DMS79 treated with DMSO at 0.1 percent for 48 hours (cell line): ENCODE measurements around the gene HSD3B7.
"Not testable (repeated sequence)": the region's sequence is repeated elsewhere in the genome, so short reads cannot be mapped to it uniquely, and the experiment has no call there.

Source experiments
- DNase-seq: peaks from one replicate; lab custom pipeline; 2025; lab: John Stamatoyannopoulos, UW

The HSD3B7 gene

DNA sequence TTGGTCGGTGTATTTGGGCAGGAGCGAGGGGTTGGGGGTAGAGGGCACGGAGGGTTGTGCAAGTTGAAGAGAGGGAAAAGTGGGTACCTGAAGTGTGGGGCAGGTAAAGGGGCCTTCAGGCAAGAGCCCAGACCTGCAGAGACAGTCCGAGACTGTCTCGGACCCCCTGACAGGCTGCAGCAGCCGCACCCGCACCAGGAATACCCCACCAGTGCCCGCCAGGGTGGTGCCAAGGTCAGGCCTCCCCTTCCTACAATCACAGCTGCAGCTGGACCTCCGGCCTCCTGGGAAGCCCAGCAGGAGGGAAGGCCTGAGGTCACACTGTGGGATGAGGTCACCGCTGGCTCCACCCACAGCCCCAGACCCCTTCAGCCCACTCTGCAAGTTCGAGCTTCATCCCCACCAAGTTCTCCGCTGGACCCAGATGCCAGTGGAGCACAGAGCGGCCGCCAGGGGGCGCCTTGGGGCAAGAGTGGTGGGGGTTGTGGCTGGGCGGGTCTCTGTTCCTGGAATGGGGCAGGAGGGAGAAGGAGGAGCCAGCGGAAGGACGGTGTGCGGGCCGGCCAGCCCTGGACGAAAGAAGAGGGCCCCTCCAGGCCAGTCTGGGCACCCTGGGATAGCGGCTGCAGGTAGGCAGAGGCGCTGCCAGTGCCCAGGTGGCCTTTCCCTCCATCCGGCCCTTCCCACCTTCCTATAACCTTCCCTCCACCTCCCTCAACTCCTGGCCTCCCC lies at the start of gene HSD3B7:
TSS of gene HSD3B7 (plus strand) at position 539 of the 732 bp plus-strand sequence. CDS start 452 bp downstream, outside the sequence.
- peak; percentile 65 for DNase-seq

DNA sequence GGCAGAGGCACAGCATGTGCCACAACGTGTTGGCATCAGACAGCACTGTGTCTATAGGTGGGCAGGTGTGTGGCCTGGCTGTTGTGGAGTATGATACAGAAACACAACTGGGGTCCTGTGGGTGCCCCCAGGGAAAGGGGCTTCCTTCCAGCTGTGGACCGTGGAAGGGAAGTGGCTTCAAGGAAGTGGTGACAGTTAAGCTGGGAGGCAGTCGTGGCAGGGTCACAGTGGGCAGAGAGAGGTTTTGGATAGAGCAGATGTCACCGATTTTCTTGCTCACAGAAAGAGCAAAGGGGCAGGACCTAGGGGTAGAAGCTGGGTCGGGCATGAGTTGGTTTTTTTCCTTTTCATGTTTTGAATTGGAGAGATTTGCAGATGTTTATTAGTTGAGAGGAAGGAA lies 47.3 kb upstream of the HSD3B7 start:
- DNase-seq, result no peak

DNA sequence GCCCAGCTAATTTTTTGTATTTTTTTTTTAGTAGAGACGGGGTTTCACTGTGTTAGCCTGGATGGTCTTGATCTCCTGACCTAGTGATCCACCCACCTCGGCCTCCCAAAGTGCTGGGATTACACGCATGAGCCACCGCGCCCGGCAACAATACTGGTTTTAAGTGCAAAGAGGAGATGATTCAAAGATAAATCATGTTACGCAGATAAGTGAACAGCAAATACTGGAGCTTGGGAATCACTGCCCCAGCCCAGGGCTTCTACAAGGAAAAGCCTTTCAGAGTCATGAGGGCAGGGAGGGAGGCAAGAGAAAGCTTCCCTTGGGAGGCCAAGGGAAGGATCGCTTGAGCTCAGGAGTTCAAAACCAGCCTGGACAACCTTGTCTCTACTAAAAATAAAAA lies 45.4 kb upstream of the HSD3B7 start:
- not testable (repeated sequence) for DNase-seq

DNA sequence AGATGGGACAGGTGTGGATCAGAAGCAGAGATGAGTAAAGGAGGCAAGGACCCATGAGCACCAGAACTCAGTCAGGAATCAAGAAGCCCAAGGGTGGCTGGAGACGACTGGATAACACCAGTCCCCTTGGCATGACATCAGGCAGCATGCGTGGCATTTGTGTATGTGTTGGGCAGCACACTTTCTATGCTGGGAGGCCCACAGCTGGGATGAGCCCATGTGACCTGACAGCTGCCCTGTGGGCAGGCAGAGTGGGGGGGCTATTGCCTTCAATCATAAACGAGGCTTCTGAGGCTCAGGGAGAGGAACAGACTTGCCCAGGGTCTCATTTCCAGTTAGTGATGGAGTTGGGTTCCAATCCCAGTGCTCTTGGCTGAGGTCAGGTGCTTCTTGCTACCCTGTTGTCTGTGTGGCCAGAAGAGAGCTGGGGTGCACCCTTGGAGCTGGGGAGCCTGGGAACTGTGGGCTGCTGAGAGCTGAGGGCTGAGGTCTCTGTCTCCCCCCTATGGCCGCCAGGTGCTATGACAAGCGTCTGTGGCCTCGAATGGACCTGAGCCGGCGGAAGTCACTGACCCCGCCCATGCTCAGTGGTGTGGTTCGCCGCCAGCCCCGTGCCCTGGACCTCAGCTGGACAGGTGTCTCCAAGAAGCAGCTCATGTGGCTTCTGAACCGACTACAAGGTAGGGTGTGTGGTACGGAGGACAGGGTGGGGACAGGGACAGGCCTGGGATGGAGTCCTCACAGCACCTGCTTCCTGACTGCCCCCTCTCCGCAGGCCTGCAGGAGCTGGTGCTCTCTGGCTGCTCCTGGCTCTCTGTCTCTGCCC lies 43.2 kb upstream of the HSD3B7 start:
- DNase-seq, result peak; percentile 19

DNA sequence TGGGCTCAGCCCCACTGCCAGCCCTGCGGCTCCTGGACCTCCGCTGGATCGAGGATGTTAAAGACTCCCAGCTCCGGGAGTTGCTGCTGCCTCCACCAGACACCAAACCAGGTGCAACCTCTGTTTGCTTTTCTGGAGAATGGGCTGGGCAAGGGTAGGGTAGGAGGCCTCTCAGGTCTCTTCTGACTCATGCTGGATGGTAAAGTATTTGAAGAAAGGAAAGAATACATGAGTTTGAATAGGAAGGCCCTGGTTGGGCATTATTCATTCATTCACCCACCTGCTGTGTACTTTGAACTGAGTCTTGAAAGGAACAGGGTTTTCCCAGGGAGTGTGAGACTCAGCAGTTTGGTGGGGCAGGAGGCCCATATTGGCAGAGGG lies 42.6 kb upstream of the HSD3B7 start:
- no peak for DNase-seq

DNA sequence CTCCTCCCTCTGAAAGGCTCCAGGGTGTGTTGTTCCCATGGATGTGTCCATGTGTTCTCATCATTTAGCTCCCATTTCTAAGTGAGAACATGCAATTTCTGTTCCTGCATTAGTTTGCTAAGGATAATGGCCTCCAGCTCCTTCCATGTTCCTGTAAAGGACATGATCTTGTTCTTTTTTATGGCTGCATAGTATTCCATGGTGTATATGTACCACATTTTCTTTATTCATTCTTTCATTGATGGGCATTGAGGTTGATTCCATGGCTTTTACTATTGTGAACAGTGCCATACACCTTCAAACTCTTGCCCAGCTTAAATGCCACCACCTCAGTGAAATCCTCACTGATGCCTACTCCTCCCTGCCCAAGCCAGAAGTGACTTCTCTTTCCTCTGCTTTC lies 40.7 kb upstream of the HSD3B7 start:
- no peak for DNase-seq

DNA sequence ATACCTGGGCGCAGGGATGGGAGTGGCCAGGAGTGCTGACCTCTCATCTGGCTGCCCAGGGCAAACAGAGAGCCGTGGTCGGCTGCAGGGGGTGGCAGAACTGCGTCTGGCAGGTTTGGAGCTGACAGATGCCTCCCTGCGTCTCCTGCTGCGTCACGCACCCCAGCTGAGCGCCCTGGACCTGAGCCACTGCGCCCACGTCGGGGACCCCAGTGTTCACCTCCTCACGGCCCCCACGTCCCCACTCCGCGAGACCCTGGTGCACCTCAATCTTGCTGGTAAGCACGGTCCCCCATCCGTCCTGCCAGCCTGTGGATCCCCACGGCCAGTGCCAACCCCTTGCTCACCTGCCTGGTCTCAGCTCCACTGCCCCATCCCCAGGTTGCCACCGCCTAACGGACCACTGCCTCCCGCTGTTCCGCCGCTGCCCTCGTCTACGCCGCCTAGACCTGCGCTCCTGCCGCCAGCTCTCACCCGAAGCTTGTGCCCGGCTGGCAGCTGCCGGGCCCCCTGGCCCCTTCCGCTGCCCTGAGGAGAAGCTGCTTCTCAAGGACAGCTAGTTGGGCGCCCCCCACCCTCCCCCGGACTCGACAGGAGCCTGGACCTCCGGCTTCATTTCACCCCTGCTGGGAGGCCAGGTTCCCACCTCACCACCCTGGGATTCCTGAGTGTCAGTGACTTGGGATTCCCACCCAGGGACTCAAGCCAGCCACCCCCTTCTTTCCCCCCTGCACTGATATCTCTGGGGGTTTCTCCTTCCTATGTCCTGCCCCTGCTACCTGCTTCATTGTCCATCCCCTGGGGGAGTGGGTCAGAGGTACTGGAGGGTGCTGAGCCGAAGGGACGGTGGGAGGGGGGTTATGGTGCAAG lies 38.1 kb upstream of the HSD3B7 start:
- no peak for DNase-seq

DNA sequence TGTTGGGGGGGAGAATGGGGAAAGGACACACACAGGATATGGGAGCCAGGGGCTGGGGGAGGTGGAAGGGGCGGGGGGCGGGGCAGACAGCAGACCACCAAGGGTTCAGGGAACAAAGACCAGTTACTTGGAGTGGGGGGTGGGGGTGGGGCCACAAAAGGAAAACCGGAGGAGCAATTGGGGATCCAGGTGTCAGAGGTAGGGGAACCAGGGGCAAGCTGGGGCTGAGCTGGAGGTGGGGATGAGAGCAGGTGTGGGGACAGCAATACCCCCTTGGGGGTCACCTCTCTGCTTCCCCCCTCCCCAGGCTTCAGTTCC lies 37.5 kb upstream of the HSD3B7 start:
- DNase-seq, result no peak

DNA sequence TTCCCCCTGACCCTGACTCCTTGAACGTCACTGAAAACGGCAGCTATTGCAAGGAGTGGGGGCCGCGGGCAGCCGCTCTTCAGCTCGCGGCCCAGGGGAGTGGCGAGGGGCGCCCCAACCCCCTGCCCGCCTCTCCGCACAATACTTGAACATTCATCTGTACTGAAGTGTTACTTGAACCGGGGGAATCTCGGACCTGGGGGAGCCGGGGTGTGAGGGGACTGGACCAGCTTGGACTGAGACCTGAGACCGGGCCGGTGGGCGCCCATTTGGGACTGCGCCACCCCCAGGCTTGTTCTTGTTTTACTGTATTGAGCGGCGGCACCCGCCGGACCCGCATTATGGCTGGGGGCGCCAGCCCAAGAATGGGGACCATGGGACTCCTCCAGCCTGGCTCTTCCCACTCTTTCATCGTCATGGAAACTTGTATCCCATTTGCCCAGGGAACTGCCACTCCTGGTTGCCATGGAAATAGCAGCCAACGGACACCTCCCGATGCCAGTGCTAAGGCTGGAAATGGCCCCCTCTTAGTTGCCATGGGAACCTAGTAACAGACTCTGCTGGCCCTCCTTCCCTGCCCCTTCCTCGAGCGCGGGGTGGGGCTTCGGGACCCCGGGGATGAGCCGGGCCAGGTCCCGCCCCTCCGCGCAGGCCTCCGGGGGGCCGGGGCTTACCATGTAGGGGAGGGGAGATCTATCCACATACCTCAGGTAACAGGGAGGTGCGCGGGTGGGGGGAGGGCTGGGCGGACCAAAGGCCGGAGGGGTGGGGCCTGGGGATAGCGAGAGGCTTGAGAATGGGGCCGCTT lies 36.9 kb upstream of the HSD3B7 start:
- DNase-seq, result peak; percentile 95

DNA sequence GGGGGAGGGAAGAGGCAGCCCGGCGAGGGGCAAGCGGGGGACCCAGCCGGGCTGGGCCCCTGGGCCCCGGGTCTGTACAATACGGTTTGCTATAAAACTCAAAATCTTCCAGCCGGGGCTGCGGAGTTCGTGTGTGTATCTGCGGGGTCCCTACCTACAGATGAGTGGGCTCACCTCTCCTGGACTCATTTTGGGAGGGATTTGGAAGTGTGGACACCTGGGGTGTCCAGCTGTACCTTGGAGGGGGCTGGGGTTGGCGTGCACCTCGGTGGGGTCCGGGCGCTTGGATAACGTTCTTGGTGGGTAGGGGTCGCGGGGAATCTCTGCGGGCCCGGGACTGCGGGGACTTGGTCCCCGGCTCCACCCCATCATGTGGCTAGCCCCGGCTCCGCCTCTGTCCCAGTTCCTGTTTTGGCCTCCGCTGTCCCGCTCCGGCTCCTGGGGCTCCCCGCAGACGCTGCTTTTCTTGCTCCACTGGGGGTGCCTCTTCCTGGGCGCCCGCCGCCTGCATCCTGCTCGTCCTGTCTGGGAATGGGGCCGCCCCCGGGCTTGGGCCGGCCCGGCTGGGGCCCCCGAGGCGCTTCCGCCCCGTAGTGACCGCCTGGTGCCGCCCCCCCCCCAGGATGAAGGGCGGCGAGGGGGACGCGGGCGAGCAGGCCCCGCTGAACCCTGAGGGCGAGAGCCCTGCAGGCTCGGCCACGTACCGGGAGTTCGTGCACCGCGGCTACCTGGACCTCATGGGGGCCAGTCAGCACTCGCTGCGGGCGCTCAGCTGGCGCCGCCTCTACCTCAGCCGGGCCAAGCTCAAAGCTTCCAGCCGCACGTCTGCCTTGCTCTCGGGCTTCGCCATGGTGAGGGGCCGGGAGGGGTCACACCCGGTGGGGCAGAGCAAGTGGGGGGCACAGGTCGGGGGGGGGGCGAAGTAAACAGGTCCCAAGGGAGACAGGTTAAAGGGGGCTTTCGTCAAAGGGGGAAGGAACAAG lies 36.0 kb upstream of the HSD3B7 start, which contains the start of gene ORAI3:
TSS of gene ORAI3 (plus strand) at position 402 of the 983 bp plus-strand sequence. CDS start at position 624, 222 bp downstream.
- peak; percentile 29 for DNase-seq

DNA sequence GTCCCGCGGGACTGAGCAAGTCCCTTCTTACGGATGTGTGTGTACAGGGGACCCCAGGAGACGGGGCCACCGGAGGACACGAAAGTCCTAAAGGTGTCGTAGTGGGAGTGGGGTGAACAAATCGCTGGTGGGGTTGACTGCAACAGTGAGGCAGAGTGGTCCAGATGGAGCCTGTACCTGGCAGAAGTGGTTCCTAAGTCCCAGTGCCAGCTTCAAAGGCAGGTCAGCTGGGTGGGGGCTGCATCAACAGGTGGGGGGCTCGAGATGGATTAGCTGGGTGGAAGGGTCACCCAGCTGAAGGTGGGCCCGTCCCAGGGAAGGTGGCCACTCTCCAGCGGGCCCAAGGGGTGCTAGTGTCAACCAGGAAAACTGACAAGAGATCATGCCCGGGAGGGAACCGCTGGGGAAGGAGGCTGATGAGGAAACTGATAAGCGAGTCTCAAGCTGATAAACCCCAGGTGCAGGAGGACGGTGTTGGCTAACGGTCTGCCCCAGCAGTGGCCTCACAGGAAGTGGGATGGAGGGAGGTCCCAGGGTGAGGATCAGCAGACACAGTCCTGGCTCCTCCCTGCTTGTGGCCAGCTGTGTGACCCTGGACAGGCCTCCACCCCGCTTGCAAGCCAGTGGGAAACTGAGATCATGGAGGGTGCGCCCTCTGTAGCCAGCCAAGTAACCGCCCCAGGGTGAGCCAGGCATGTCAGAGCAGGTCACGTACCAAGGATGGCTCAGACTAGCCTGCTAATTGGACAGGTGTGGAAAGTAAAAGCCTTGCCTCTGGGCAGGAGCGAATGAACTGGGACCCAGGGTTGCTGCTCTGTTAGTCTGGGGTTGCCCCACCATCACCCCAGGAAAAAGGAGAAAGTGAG lies 35.1 kb upstream of the HSD3B7 start:
- DNase-seq, result peak; percentile 64

DNA sequence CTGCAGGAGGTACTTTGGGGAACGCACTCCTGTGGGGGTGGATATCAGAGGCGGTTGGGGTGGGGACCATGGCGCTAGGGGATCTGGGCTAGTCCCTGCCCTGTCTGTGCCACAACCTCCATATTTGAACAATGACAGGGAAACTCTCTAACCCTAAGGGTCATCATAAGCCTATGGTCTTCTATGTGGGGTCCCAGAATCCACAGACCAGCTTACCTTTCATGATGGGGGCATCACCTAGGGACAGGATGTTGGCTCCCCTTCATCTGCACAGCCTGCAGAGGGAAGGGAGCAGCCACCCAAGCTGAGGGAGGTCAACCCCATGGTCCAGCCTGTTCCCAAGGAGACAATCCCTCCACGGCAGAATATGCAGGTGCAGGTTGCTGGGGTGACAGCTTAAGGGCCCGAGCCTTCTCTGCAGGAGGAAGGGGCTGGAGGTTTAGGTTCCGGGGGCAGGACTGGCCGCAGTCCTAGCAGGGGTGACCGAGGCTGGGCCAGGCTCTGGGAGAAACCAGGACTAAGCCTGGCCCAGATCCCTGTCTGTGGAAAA lies 34.4 kb upstream of the HSD3B7 start:
- DNase-seq, result no peak

DNA sequence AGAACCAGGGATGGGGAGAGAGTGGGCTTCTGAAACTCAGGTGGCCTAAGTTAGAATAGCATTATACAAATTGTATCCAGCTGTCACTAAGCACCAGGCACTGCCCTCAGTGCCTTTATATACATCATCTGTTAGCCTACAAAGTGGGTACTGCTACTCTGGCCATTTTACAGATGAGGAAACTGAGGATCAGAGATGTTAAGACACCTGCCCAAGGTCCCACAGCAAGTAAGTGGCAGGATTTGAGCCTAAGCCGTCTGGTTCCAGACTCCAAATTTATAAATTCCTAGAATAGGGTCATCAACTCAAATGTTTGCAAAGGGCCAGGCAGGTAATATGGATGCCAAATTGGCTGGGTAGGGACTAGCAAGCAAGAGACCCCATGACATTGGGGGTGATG lies 33.8 kb upstream of the HSD3B7 start:
- no peak for DNase-seq

DNA sequence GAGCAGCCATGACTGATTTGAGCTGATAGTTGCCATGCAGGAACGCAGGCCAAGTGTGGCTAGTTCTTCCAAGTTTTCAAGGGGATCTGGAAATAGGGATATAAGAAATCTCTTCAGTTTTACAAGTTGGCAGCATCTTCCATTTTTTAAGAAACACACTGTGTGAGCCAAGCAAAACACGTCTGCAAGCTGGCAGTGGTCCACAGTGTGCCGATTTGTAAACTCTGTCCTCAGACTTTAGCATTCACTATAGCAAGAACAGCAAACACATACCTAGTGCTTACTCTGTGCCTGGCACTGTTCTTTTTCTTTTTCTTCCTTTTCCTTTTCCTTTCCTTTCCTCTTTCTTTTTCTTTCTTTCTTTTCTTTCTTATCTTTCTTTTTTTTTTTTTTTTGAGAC lies 33.3 kb upstream of the HSD3B7 start:
- no peak for DNase-seq

DNA sequence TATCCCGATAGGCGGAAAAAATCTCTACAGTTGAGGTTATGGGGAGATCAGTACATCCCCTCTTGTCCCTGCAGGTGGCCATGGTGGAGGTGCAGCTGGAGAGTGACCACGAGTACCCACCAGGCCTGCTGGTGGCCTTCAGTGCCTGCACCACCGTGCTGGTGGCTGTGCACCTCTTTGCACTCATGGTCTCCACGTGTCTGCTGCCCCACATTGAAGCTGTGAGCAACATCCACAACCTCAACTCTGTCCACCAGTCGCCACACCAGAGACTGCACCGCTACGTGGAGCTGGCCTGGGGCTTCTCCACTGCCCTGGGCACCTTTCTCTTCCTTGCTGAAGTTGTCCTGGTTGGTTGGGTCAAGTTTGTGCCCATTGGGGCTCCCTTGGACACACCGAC lies 31.9 kb upstream of the HSD3B7 start:
- no peak for DNase-seq

DNA sequence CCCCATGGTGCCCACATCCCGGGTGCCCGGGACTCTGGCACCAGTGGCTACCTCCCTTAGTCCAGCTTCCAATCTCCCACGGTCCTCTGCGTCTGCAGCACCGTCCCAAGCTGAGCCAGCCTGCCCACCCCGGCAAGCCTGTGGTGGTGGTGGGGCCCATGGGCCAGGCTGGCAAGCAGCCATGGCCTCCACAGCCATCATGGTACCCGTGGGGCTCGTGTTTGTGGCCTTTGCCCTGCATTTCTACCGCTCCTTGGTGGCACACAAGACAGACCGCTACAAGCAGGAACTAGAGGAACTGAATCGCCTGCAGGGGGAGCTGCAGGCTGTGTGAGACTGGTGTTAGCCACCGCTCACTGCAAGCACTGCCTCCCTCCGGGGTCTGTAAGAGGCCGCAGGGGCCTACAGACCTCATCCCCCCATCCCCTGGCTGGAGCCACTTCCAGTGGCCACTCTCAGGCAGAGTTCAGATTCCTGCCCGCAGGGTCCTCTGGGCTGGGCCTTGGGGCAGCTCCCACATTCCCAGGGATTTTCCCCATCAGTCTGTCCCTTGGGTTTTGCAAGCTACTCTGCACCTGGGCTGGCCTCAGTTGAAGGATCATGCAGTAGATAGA lies 31.4 kb upstream of the HSD3B7 start:
- DNase-seq, result peak; percentile 19

DNA sequence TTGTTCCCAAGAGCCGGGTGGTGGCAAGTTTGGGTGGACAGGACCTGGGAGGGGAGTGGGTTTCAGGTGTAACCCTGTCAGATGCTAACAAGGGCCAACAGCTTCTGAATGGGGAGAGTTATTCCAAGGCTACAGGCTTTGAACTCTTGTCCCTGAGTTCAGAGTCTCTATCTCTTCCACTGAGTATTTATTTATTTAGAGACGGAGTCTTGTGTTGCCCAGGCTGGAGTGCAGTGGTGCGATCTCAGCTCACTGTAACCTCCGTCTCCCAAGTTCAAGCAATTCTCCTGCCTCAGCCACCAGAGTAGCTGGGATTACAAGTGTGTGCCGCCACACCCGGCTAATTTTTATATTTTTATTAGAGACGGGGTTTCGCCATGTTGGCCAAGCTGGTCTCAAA lies 30.0 kb upstream of the HSD3B7 start:
- DNase-seq, result no peak

DNA sequence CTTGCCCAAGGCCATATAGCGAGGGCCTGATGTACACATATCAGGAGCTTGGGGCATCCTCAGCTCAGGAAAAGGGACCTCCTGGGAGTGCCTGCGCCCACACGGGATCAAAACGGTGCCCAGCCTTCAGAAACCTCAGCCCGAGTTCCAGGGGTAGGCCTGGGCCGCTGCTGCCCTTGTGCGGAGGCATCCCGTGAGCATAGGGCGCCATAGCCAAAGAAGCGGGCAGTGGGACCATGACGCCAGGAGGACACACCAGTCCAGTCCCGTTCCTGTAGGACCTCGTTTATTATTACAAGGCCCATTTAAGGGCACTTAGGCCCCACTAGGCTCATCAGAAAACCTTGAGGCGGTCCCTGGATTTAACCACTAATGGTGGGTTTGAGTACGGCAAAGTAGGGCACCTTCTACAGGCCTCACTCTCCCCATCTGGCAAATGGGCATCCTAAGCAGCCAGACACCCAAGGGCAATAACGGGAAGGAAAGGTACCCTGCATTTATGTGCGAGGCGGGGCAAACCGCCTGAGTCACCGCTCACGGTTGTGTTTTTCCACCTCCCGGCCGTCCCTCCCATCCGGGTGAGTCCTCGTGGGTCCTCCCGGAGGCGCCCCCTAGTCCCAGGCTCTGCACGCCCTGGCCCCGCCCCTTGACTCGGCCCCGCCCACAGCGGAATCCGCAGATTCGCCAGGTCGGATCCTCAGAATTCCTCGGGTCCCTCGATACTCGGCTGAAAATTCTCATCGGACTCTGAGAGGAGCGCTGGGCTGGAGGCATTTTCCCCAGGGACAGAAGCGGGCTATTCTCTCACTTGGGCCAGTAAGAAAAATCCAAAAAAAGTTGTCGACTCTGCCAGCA lies 28.2 kb upstream of the HSD3B7 start:
- peak; percentile 71 for DNase-seq
